H1 (cell line): ENCODE measurements around the gene CGREF1. TPM values are rescaled to one million over a fixed set of nuclear protein-coding genes. Genes with fewer than 3 reads are reported as not detected.

Experiments
- CTCF ChIA-PET: fragments of 300-600 bp; sonication (Branson Sonifier 250); formaldehyde crosslinking; loops from one replicate; lab custom pipeline; 2021; ENCODE audit not compliant: partially characterized antibody; lab: Charles Lee
- POLR2A ChIA-PET: fragments of 300-600 bp; sonication (Branson Sonifier 250); formaldehyde crosslinking; loops from one replicate; lab custom pipeline; 2021; ENCODE audit warnings: inconsistent platforms; ENCODE audit not compliant: partially characterized antibody; lab: Charles Lee
- DNase-seq, 2 experiments: peaks; one replicate each; pipeline versions ENCODE4 v3.0.0 to v3.0.0-alpha.2; 2010 to 2022; ENCODE audit warnings: low spot score in 2 of 2, low read depth in 1 of 2, mixed read lengths in 1 of 2
- FAIRE-seq: peaks from 2 replicates; lab custom pipeline; 2011; peaks lifted over from hg19 to GRCh38; lab: Jason Lieb, UNC
- H2AFZ ChIP-seq: 2 replicates; pipeline ENCODE4 v1.8.1; 2012; ENCODE audit warnings: low read length, inconsistent platforms
- H2AK5ac ChIP-seq: 2 replicates; pipeline ENCODE4 v1.6.1; 2013; ENCODE audit warnings: low read depth, low read length
- H2BK120ac ChIP-seq: replicated peaks from 2 replicates; pipeline ENCODE3; 2013; ENCODE audit warnings: low read depth, low read length, inconsistent platforms
- H2BK12ac ChIP-seq: 2 replicates; pipeline ENCODE4 v1.6.1; 2013; ENCODE audit warnings: low read depth, low read length
- H2BK15ac ChIP-seq: 2 replicates; pipeline ENCODE4 v1.6.1; 2013; ENCODE audit warnings: low read length
- H2BK20ac ChIP-seq: 2 replicates; pipeline ENCODE4 v1.6.1; 2013; ENCODE audit warnings: low read length
- H2BK5ac ChIP-seq: 2 replicates; pipeline ENCODE4 v1.6.1; 2013; ENCODE audit warnings: low read depth, low read length
- H3K14ac ChIP-seq: 2 replicates; pipeline ENCODE4 v1.6.1; 2013; ENCODE audit warnings: inconsistent platforms; ENCODE audit not compliant: insufficient read length
- H3K18ac ChIP-seq: 2 replicates; pipeline ENCODE4 v1.6.1; 2013; ENCODE audit warnings: low read length; ENCODE audit errors: extremely low read depth
- H3K23ac ChIP-seq: 2 replicates; pipeline ENCODE4 v1.6.1; 2013; ENCODE audit warnings: inconsistent platforms; ENCODE audit not compliant: insufficient read length
- H3K23me2 ChIP-seq: 2 replicates; pipeline ENCODE4 v1.6.1; 2013; ENCODE audit warnings: low read depth, low read length
- H3K27ac ChIP-seq: 2 replicates; pipeline ENCODE4 v1.6.1; 2011; ENCODE audit warnings: low read depth, low read length, inconsistent platforms
- H3K27me3 ChIP-seq, 4 experiments: replicated peaks in 1 of 4; 1 replicate in 1 of 4; 2 replicates in 3 of 4; pipeline versions ENCODE4 v1.6.1 to v1.8.1; 2011 to 2013; ENCODE audit warnings: low read length in 3 of 4, mild to moderate bottlenecking in 3 of 4, inconsistent platforms in 2 of 4, mixed read lengths in 2 of 4, moderate library complexity in 1 of 4; ENCODE audit not compliant: control insufficient read depth in 3 of 4, insufficient read depth in 3 of 4; ENCODE audit errors: extremely low read depth in 1 of 4
- H3K36me3 ChIP-seq, 4 experiments: 2 replicates each; pipeline versions ENCODE4 v1.6.1 to v1.8.1; 2011 to 2013; ENCODE audit warnings: mild to moderate bottlenecking in 4 of 4, low read length in 3 of 4, moderate library complexity in 2 of 4, control low read depth in 1 of 4, inconsistent platforms in 1 of 4; ENCODE audit not compliant: insufficient read depth in 4 of 4, control insufficient read depth in 2 of 4
- H3K4ac ChIP-seq: replicated peaks from 2 replicates; pipeline ENCODE3; 2013; ENCODE audit warnings: low read length, low read depth, mixed read lengths, inconsistent platforms; ENCODE audit not compliant: insufficient read length
- H3K4me1 ChIP-seq, 4 experiments: replicated peaks in 1 of 4; 1 replicate in 1 of 4; 2 replicates in 3 of 4; pipeline versions ENCODE4 v1.6.1 to v1.8.1; 2011 to 2013; ENCODE audit warnings: low read length in 3 of 4, inconsistent platforms in 2 of 4, mixed read lengths in 1 of 4; ENCODE audit not compliant: insufficient read depth in 4 of 4, control insufficient read depth in 3 of 4
- H3K4me2 ChIP-seq, 2 experiments: 2 replicates each; pipeline versions ENCODE4 v1.6.1 to v1.8.1; 2011 to 2013; ENCODE audit warnings: low read depth in 2 of 2, low read length in 2 of 2, control low read depth in 1 of 2, inconsistent platforms in 1 of 2, mild to moderate bottlenecking in 1 of 2; ENCODE audit not compliant: insufficient read depth in 1 of 2
- H3K4me3 ChIP-seq, 4 experiments: fragments of 200-600, 300-600 bp in 1 of 4; sonication (generic), shearing (Covaris generic), sonication (Bioruptor Twin) in 1 of 4; 2 replicates each; pipeline versions ENCODE4 v1.5.1 to v1.8.1; 2011 to 2016; ENCODE audit warnings: low read length in 4 of 4, low read depth in 3 of 4, control low read depth in 2 of 4, inconsistent platforms in 2 of 4, mild to moderate bottlenecking in 2 of 4, mixed read lengths in 1 of 4, moderate library complexity in 1 of 4; ENCODE audit not compliant: insufficient read depth in 2 of 4; ENCODE audit errors: extremely low read depth in 1 of 4
- H3K56ac ChIP-seq: replicated peaks from 2 replicates; pipeline ENCODE3; 2013; ENCODE audit warnings: low read depth, mild to moderate bottlenecking, mixed read lengths, low read length, inconsistent platforms; ENCODE audit not compliant: insufficient read length
- H3K79me1 ChIP-seq: 2 replicates; pipeline ENCODE4 v1.6.1; 2013; ENCODE audit warnings: low read depth, low read length, control low read depth
- H3K79me2 ChIP-seq, 2 experiments: 2 replicates each; pipeline versions ENCODE4 v1.6.1 to v1.8.1; 2012 to 2013; ENCODE audit warnings: low read length in 2 of 2, mild to moderate bottlenecking in 2 of 2, inconsistent platforms in 1 of 2; ENCODE audit not compliant: insufficient read depth in 2 of 2, control insufficient read depth in 1 of 2
- H3K9ac ChIP-seq, 4 experiments: replicated peaks in 1 of 4; 1 replicate in 1 of 4; 2 replicates in 3 of 4; pipeline versions ENCODE4 v1.6.1 to v1.8.1; 2011 to 2013; ENCODE audit warnings: low read depth in 3 of 4, low read length in 3 of 4, control low read depth in 2 of 4, mild to moderate bottlenecking in 2 of 4, moderate library complexity in 2 of 4, inconsistent platforms in 1 of 4; ENCODE audit errors: extremely low read depth in 1 of 4
- H3K9me3 ChIP-seq, 2 experiments: 2 replicates each; pipeline versions ENCODE4 v1.6.1 to v1.8.1; 2012 to 2013; ENCODE audit warnings: mild to moderate bottlenecking in 2 of 2, moderate library complexity in 2 of 2, control low read depth in 1 of 2, inconsistent platforms in 1 of 2, low read depth in 1 of 2, low read length in 1 of 2, mixed read lengths in 1 of 2; ENCODE audit not compliant: insufficient read depth in 2 of 2
- H4K20me1 ChIP-seq, 2 experiments: replicated peaks in 1 of 2; 2 replicates each; pipeline versions ENCODE3 to v1.8.1; 2011 to 2013; ENCODE audit warnings: inconsistent platforms in 2 of 2, low read length in 2 of 2, mild to moderate bottlenecking in 1 of 2; ENCODE audit not compliant: insufficient read depth in 2 of 2, control insufficient read depth in 1 of 2
- H4K5ac ChIP-seq: 2 replicates; pipeline ENCODE4 v1.6.1; 2013; ENCODE audit warnings: low read length, low read depth, mixed read lengths, inconsistent platforms; ENCODE audit not compliant: insufficient read length
- H4K8ac ChIP-seq: 2 replicates; pipeline ENCODE4 v1.8.0; 2013; ENCODE audit warnings: mild to moderate bottlenecking, moderate library complexity, low read length, inconsistent platforms; ENCODE audit not compliant: insufficient read depth; ENCODE audit errors: extremely low read depth
- H4K91ac ChIP-seq: replicated peaks from 2 replicates; pipeline ENCODE3; 2013; ENCODE audit warnings: low read length, mixed read lengths, inconsistent platforms; ENCODE audit not compliant: insufficient read length
- HDAC2 ChIP-seq, 2 experiments: fragments of 300-600 bp in 1 of 2; sonication (generic) in 1 of 2; IDR thresholded peaks; 2 replicates each; pipeline ENCODE4 v1.6.1; 2011 to 2012; ENCODE audit warnings: low read depth in 2 of 2, low read length in 2 of 2, mild to moderate bottlenecking in 2 of 2, moderate library complexity in 2 of 2, borderline replicate concordance in 1 of 2, inconsistent platforms in 1 of 2
- RAD21 ChIP-seq, 2 experiments: IDR thresholded peaks in 1 of 2; conservative IDR thresholded peaks in 1 of 2; 2 replicates each; pipeline ENCODE4 v1.6.1; 2011; ENCODE audit warnings: low read depth in 2 of 2, low read length in 2 of 2, improper control_type of control experiment in 1 of 2, inconsistent platforms in 1 of 2, mild to moderate bottlenecking in 1 of 2, moderate library complexity in 1 of 2
- ZNF274 ChIP-seq: IDR thresholded peaks from 2 replicates; pipeline ENCODE4 v1.7.0; 2012; ENCODE audit warnings: low read length, borderline replicate concordance; ENCODE audit errors: extremely low read depth
- WGBS, 2 experiments: shearing (Covaris generic) in 1 of 2; methylation state at CpG; one replicate each; pipeline versions ENCODE4 v1.1.6 to v1.1.7; 2013 to 2015; ENCODE audit warnings: low lambda C conversion rate in 2 of 2, mixed read lengths in 2 of 2, inconsistent platforms in 1 of 2, low coverage in 1 of 2, missing lambda C conversion rate in 1 of 2; ENCODE audit not compliant: insufficient replicate concordance in 2 of 2, insufficient coverage in 1 of 2, insufficient read length in 1 of 2; ENCODE audit errors: extremely low coverage in 1 of 2, missing lambda C conversion rate in 1 of 2; 5-methylcytosine and 5-hydroxymethylcytosine counted together
- polyA plus RNA-seq, 7 experiments: library from polyadenylated mRNA; depleted of rRNA in 3 of 7; stranded (reverse) in 5 of 7; unstranded in 2 of 7; fragments of >200 nt in 5 of 7; fragments of 200-250 nt in 2 of 7; gene quantifications; 1 replicate in 5 of 7; 2 replicates in 1 of 7; 4 replicates in 1 of 7; pipeline versions ENCODE4 v1.2.1 to v1.2.3, GENCODE V29; 2011 to 2013; ENCODE audit warnings: missing spikeins in 2 of 7, mixed read lengths in 2 of 7
- total RNA-seq: library from RNA; stranded (reverse); fragmentation: NEBNext Ultra II Directional; extraction: Animal tissue kit (Norgen Biotek cat#: 25700); gene quantifications from 2 replicates; pipeline ENCODE4 v1.2.1, GENCODE V29; 2021

The CGREF1 gene
- total and polyA plus RNA-seq, 2 of the 8 experiments (the other 6 are each of a cell fraction or from before 2014, with no cell fraction given): 2.5 to 3.4 TPM

DNA sequence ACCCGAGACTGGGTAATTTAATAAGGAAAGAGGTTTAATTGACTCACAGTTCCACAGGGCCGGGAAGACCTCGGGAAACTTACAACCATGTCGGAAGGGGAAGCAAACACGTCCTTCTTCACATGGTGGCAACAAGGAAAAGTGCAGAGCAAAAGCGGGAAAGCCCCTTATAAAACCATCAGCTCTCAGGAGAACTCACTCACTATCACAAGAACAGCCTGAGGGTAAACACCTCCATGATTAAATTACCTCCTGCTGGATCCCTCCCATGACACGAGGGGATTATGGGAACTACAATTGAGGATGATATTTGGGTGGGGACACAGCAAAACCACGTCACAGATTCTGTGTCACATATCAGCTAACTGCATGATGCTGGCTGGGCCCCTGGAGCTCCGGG is 41.3 kb upstream of the CGREF1 start:
- H3K23me2 ChIP-seq: no peaks in the 10 kb centered on the region
- no peaks in the 10 kb centered on the region for H3K36me3 ChIP-seq
- H3K9me3 ChIP-seq: no peaks in the 10 kb centered on the region
- no peak overlapping the region for H3K56ac ChIP-seq
- no peaks in the 10 kb centered on the region for H3K27me3 ChIP-seq
- H2BK20ac ChIP-seq: no peak overlapping the region
- H4K8ac ChIP-seq: no peak overlapping the region
- CTCF ChIA-PET: interaction anchor here (3.9 to 4.6 kb wide), 2 partner anchors 11 to 32 kb away, joined by 15 to 36 read pairs; no protein-coding TSS in a partner anchor
- H4K91ac ChIP-seq: no peak overlapping the region
- FAIRE-seq: no peak
- H2BK12ac ChIP-seq: no peak overlapping the region
- no peak overlapping the region for H3K9ac ChIP-seq
- no peak overlapping the region for H2BK120ac ChIP-seq
- no peak for DNase-seq
- no peak overlapping the region for H3K4me3 ChIP-seq
- no peak overlapping the region for H3K23ac ChIP-seq
- H2AK5ac ChIP-seq: no peak overlapping the region
- no peaks in the 10 kb centered on the region for H4K20me1 ChIP-seq
- H3K27ac ChIP-seq: no peak overlapping the region
- no peak overlapping the region for H2AFZ ChIP-seq
- POLR2A ChIA-PET: interaction anchor here (1.4 to 1.8 kb wide), 2 partner anchors 26 to 79 kb away, joined by 3 to 6 read pairs; partner anchors contain the start of gene PREB
- H3K4me1 ChIP-seq: no peaks in the 10 kb centered on the region; a peak in 1 of 7 replicates
- 87% methylated on average over 9 of the region's 9 CpGs; no CpG with 5 or more reads in 1 of the 2 experiments for WGBS, 2 experiments
- no peak for TF ChIP-seq RAD21 (IDR thresholded peaks at IDR 0.05 in 1 of 2, conservative IDR thresholded peaks at IDR 0.05 in 1 of 2; ENCODE audit: low read depth in 2 of 2, low read length in 2 of 2)
- no peak for TF ChIP-seq HDAC2 (IDR thresholded peaks at IDR 0.05; ENCODE audit: borderline replicate concordance in 1 of 2, low read depth in 2 of 2, low read length in 2 of 2)
- TF ChIP-seq ZNF274: no peak
- TF ChIP-seq, all 59 proteins: peak for 0
- Histone ChIP-seq H3K18ac (no peak overlapping the region), H3K79me1 (no peaks in the 10 kb centered on the region), H3K14ac (no peak overlapping the region), H3K4ac (no peak overlapping the region), H2BK5ac (no peak overlapping the region), H4K5ac (no peak overlapping the region), H3K79me2 (no peaks in the 10 kb centered on the region), H3K4me2 (no peak overlapping the region), H2BK15ac (no peak overlapping the region)
